Measurements from ENCODE around the gene IRGM. TPM values are rescaled to one million over a fixed set of nuclear protein-coding genes. Genes with fewer than 3 reads are reported as not detected.

Gene IRGM
- total RNA-seq, 1 donor from 2014 or later, result not detected

- DNase-seq (ENCODE audit: missing footprints) (no peak), ATAC-seq (no peak)
- intact Hi-C loops (cut with DNase I), result no loop called here
These were observed 14.0 kb downstream of the IRGM start for GRCh38 chr5:150860246-150860821.

DNA sequence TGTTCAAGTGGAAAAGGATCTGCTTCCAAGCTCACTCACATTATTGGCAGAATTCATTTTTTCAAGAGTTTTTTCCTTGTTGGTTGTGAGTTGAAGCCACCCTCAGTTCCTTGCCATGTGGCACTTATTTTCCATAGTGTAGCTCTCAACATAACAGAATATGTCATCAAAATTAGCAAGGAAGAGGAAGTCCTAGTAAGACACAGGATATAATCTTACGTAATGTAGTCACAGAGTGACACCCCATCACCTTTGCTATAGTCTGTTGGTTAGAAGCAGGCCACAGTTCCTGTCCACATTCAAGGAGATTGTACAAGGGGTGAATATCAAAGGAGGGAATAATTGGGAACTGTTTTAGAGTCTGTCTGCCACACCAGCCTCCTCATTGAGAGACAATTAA, 15.7 kb downstream of the IRGM start:
- intact Hi-C loops (cut with DNase I), result no loop called here
- DNase-seq (ENCODE audit: missing footprints) (no peak), ATAC-seq (no peak)

- intact Hi-C loops (cut with DNase I), result no loop called here
- ATAC-seq, result no peak
These were observed 33.0 kb downstream of the IRGM start for GRCh38 chr5:150879358-150879757.

GRCh38 chr5:150895431-150896428, 49.4 kb downstream of the IRGM start:
- no peak for DNase-seq (ENCODE audit: missing footprints)
- no peak for ATAC-seq
- intact Hi-C loops (cut with DNase I), result no loop called here

More at GRCh38 chr5:150879358-150879757, 33.0 kb downstream of the IRGM start:
- no peak for DNase-seq (ENCODE audit: missing footprints)

Other genes starting within 250 kb of the IRGM start
- gene SYNPO, start 205.9 kb upstream of the IRGM start, total RNA-seq, result 587 TPM
- 5.5 TPM for gene MYOZ3, start 185.3 kb upstream of the IRGM start, total RNA-seq
- 30.5 TPM for gene RBM22, start 145.5 kb upstream of the IRGM start, total RNA-seq
- 46.4 TPM for gene DCTN4, start 87.5 kb upstream of the IRGM start, total RNA-seq
- 19.8 TPM for gene SMIM3, start 67.8 kb upstream of the IRGM start, total RNA-seq
- gene ZNF300, start 58.5 kb downstream of the IRGM start, total RNA-seq, result 0.76 TPM
- gene GPX3, start 174.1 kb downstream of the IRGM start, total RNA-seq, result 627 TPM
- gene TNIP1, start 234.5 kb downstream of the IRGM start, total RNA-seq, result 114 TPM

Data from Right ventricle myocardium inferior (tissue), 1 donor.